K562 (cell line): Measurements from ENCODE around the gene TEPSIN.

Experiments used
- ATF1 ChIP-seq, 2 experiments: fragments of 450-650 bp in 1 of 2; IDR thresholded peaks; 2 replicates each; pipeline ENCODE4 v1.6.1; 2016; ENCODE audit warnings: missing compliant biosample characterization in 1 of 2, missing genetic modification characterization in 1 of 2
- CHD4 ChIP-seq: fragments of 200-600 bp; sonication (generic); IDR thresholded peaks from 3 replicates; pipeline ENCODE4 v1.6.1; 2012; ENCODE audit warnings: low read depth, mild to moderate bottlenecking, mixed read lengths, low read length, inconsistent platforms; ENCODE audit not compliant: insufficient read depth, insufficient replicate concordance, poor library complexity, severe bottlenecking
- HIVEP1 ChIP-seq: fragments of 250-450 bp; sonication (Bioruptor Pico); IDR thresholded peaks from 2 replicates; pipeline ENCODE4 v1.4.0; 2020; ENCODE audit warnings: mild to moderate bottlenecking
- POLR2AphosphoS2 ChIP-seq: IDR thresholded peaks from 2 replicates; pipeline ENCODE4 v1.6.1; 2012; ENCODE audit warnings: low read length, improper control_type of control experiment
- POLR2AphosphoS5 ChIP-seq: IDR thresholded peaks from 2 replicates; pipeline ENCODE4 v1.6.1; 2011; ENCODE audit warnings: mild to moderate bottlenecking, low read depth, low read length, moderate library complexity; ENCODE audit not compliant: control insufficient read depth, insufficient read depth
- POLR3G ChIP-seq: IDR thresholded peaks from 2 replicates; pipeline ENCODE4 v1.6.1; 2011; ENCODE audit not compliant: insufficient read length, insufficient replicate concordance; ENCODE audit errors: extremely low read depth
- RFX1 ChIP-seq: fragments of 450-650 bp; IDR thresholded peaks from 2 replicates; pipeline ENCODE4 v1.6.1; 2016; ENCODE audit warnings: mild to moderate bottlenecking, moderate library complexity
- SMAD3 ChIP-seq: fragments of 450-650 bp; formaldehyde crosslinking; conservative IDR thresholded peaks from 2 replicates; pipeline ENCODE4 v1.4.0; 2020; ENCODE audit warnings: mild to moderate bottlenecking
- SMC3 ChIP-seq: conservative IDR thresholded peaks from 2 replicates; pipeline ENCODE4 v1.6.1; 2011; ENCODE audit warnings: low read depth, low read length, improper control_type of control experiment; ENCODE audit not compliant: insufficient read depth
- ZKSCAN1 ChIP-seq: fragments of 150-350 bp; IDR thresholded peaks from 2 replicates; pipeline ENCODE4 v1.6.1; 2016; ENCODE audit warnings: low read depth, low read length
- ZKSCAN8 ChIP-seq: fragments of 200-800 bp; sonication (Bioruptor generic); IDR thresholded peaks from 2 replicates; pipeline ENCODE4 v1.6.1; 2016; ENCODE audit warnings: missing genetic modification characterization, missing compliant biosample characterization
- TF ChIP-seq, protein P1 (sequence below), 3 experiments: IDR thresholded peaks in 2 of 3; conservative IDR thresholded peaks in 1 of 3; 2 replicates each; pipeline ENCODE4 v1.5.1; 2011 to 2012; ENCODE audit warnings: low read length in 3 of 3, mild to moderate bottlenecking in 3 of 3, control low read depth in 2 of 3, improper control_type of control experiment in 1 of 3, inconsistent platforms in 1 of 3, low read depth in 1 of 3, mixed read lengths in 1 of 3, moderate library complexity in 1 of 3; ENCODE audit not compliant: insufficient read depth in 2 of 3
- TF ChIP-seq, protein P2 (sequence below): sonication (generic); formaldehyde crosslinking; IDR thresholded peaks from 2 replicates; pipeline ENCODE4 v1.8.0; 2022; ENCODE audit warnings: missing genetic modification reagents, mild to moderate bottlenecking, moderate library complexity, borderline replicate concordance
- TF ChIP-seq, protein P3 (sequence below): IDR thresholded peaks from 2 replicates; pipeline ENCODE4 v1.6.1; 2012; ENCODE audit warnings: low read depth, low read length, improper control_type of control experiment, borderline replicate concordance

DNA sequence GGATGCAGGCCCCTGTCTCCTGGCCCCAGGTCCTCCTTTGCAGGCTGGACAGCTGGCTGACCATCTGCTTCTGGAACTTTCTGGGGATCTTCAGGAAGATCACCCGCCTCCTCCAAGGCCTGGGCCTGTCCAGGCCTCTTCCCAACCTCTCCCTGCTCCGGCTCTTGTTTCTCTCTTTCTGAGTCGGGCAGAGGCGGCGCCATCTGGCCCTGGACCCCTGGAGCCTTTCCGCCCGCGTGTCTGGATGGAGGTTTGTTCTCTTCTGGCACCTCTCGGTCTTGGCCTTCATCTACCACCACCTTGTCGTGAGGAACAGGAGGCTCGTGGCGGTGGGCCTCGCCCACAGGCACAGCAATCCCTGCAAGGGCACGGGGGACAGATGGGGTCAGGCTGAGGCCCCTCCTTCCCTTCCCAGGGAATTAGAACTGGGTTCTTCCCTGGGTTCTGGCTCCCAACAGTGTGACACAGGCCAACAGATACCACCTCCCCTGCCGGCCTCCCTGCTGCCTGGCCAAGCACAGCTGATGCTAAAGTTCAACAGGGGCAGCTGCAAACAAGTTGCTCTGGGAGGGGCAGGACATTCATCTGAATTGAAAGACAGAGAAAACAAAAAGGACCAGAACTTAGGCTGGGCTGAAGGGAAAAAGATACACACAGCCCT lies 13.6 kb upstream of the TEPSIN start:
- TF ChIP-seq ZKSCAN1 (no peak), POLR2AphosphoS2 (no peak), RFX1 (no peak), CHD4 (no peak), ATF1 (CRISPR knock-in tag; IDR thresholded peaks at IDR 0.05) (no peak), ATF1 (tag; IDR thresholded peaks at IDR 0.05) (no peak), SMC3 (no peak), POLR3G (no peak), HIVEP1 (CRISPR knock-in tag) (no peak), POLR2AphosphoS5 (no peak), SMAD3 (CRISPR knock-in tag) (no peak), ZKSCAN8 (CRISPR knock-in tag) (no peak)
- TF ChIP-seq, protein P1, sequence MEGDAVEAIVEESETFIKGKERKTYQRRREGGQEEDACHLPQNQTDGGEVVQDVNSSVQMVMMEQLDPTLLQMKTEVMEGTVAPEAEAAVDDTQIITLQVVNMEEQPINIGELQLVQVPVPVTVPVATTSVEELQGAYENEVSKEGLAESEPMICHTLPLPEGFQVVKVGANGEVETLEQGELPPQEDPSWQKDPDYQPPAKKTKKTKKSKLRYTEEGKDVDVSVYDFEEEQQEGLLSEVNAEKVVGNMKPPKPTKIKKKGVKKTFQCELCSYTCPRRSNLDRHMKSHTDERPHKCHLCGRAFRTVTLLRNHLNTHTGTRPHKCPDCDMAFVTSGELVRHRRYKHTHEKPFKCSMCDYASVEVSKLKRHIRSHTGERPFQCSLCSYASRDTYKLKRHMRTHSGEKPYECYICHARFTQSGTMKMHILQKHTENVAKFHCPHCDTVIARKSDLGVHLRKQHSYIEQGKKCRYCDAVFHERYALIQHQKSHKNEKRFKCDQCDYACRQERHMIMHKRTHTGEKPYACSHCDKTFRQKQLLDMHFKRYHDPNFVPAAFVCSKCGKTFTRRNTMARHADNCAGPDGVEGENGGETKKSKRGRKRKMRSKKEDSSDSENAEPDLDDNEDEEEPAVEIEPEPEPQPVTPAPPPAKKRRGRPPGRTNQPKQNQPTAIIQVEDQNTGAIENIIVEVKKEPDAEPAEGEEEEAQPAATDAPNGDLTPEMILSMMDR (IDR thresholded peaks at IDR 0.05 in 2 of 3, conservative IDR thresholded peaks at IDR 0.05 in 1 of 3; ENCODE audit: insufficient read depth in 2 of 3, low read depth in 1 of 3, low read length in 3 of 3) = no peak
- TF ChIP-seq, protein P2, sequence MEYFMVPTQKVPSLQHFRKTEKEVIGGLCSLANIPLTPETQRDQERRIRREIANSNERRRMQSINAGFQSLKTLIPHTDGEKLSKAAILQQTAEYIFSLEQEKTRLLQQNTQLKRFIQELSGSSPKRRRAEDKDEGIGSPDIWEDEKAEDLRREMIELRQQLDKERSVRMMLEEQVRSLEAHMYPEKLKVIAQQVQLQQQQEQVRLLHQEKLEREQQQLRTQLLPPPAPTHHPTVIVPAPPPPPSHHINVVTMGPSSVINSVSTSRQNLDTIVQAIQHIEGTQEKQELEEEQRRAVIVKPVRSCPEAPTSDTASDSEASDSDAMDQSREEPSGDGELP = no peak
- TF ChIP-seq, protein P3, sequence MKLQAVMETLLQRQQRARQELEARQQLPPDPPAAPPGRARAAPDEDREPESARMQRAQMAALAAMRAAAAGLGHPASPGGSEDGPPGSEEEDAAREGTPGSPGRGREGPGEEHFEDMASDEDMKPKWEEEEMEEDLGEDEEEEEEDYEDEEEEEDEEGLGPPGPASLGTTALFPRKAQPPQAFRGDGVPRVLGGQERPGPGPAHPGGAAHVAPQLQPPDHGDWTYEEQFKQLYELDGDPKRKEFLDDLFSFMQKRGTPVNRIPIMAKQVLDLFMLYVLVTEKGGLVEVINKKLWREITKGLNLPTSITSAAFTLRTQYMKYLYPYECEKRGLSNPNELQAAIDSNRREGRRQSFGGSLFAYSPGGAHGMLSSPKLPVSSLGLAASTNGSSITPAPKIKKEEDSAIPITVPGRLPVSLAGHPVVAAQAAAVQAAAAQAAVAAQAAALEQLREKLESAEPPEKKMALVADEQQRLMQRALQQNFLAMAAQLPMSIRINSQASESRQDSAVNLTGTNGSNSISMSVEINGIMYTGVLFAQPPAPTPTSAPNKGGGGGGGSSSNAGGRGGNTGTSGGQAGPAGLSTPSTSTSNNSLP = no peak
